GM19438 (cell line): Measurements from ENCODE around the gene THAP4.
"Not testable (repeated sequence)": the region's sequence is repeated elsewhere in the genome, so short reads cannot be mapped to it uniquely, and the experiment has no call there.

Experiments used
- ATAC-seq: cut with Tn5 transposase; IDR thresholded peaks from one replicate; pipeline ENCODE4 v1.9.1; 2021; ENCODE audit warnings: low read depth; ENCODE audit not compliant: unreplicated experiment

THAP4 gene

DNA sequence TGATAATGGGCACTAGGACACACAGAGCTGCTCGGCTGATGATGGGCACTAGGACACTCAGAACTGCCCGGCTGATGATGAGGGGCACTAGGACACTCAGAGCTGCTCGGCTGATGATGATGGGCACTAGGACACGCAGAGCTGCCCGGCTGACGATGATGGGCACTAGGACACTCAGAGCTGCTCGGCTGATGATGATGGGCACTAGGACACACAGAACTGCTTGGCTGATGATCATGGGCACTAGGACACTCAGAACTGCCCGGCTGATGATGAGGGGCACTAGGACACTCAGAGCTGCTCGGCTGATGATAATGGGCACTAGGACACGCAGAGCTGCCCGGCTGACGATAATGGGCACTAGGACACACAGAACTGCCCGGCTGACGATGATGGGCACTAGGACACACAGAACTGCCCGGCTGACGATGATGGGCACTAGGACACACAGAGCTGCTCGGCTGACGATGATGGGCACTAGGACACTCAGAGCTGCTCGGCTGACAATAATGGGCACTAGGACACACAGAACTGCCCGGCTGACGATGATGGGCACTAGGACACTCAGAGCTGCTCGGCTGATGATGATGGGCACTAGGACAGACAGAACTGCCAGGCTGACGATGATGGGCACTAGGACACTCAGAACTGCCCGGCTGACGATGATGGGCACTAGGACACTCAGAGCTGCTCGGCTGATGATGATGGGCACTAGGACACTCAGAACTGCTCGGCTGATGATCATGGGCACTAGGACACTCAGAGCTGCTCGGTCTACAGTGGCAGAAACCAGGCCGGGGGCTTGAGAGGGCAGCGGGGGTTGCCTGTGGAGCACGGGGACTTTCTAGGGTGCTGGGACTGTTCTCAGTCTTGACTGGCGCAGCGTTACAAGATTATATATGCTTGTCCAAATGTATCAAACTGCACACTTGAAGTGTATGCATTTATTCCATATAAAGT lies 46.2 kb downstream of the THAP4 start:
- not testable (repeated sequence) for ATAC-seq

DNA sequence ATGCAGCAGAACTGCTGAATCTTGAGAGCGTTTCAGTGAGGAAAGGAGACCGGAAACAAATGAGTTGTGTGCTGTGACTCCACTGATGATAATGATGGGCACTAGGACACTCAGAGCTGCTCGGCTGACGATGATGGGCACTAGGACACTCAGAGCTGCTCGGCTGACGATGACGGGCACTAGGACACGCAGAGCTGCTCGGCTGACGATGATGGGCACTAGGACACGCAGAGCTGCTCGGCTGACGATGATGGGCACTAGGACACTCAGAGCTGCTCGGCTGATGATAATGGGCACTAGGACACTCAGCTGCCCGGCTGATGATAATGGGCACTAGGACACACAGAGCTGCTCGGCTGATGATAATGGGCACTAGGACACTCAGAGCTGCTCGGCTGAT lies 47.1 kb downstream of the THAP4 start:
- ATAC-seq = not testable (repeated sequence)

DNA sequence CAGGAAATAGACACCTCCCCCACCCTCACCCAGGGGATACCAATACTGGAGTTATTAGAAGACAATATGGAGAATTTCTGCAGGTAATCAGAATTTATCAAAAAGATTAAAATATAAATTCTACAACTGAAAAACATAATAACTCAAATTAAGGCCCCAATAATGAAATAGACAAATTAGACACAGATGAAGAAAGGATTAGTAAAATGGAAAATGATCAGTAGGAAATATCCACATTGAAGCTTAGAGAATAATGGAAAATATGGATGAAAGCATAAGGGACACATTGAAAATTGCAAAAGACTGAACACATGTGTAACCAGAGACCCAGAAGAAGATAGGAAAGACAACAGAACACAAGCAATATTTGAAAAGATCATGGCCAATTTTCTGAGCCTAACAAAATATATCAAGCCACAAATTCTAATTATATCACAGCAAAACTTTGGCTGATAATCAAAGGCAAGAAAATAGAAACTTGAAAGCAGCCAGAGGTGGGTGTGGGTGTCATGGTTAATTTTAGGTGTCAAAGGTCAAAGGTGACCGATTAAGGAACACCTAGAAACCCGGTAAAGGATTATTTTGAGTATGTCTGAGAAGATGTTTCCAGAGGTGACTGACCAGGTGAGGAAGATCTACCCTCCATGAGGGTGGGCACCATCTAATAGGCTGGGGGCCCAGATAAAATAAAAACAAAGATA lies 50.2 kb downstream of the THAP4 start:
- ATAC-seq = no peak

DNA sequence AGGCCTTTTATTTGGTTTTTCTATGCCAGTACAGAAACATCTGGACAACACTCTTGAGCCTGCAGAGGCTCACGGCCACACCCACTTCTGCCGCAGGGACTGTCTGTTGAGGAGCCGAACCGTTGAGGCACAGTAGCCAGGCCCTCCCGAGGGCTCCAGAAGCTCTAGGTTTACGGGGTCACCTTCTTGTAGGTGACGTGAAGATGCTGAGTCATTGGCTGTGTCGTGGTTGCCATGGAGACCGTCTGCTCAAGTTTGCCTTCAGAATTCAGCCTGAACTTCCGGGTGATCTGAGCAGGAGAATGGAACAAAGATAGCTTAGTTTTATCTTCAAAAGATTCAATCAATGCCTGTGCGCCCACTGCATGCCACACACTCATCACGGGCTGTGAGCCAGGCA lies 52.5 kb downstream of the THAP4 start:
- no peak for ATAC-seq

DNA sequence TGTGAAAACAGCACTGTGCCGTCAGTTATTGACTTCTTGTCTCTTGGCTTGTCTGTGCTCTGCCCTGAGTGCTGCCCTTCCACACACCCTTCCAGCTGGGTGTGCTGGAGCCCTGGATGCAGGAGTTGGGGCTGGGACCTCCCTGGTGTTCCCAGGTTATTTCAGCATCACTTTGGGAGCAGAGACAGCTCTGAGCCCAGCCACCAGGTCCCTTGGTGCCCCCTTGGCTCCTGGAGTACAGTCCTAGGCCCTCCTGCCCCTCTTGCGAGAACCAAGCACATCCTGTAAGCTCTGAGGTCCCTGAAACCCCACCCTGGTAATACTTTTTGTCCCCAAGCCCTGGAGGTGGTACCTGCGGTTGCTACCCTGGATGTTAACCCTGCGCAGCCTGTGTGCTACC lies 54.2 kb downstream of the THAP4 start:
- ATAC-seq = no peak

DNA sequence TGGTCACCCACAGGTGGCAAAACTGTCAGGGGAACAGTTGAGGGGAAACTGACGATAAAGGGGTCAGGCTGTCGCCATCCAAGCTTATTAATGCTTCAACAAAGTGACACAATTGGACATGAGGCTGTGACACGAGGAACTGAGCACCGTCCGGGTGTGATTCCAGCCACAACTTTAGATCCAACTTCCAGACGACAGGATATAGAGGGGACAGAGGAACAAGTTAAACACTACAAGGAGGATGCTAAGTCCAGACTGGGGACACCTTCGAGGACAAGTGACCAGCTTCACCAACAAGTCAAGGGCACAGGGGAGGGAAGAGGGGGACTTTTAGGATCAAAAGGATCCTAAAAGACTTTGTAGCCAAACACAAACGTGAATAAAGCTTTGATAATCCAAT lies 54.6 kb downstream of the THAP4 start:
- no peak for ATAC-seq

DNA sequence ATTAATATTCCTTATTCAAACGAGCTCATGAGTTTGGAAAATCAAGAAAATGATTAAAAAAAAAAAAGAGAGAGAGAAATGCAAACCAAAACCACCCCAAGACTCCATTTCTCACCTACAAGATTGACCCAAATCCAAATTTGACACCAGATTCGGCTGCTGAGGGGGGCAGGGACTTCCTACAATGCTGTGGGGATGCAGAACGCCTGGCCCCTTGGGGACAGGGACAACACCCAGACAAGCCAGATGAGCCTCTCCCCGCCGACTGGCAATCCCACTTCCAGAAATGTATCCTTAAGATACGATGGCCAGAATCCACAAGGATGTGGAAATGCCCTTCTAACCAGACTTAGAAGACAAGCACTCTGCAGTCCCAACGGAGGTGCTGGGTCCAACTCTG lies 57.7 kb downstream of the THAP4 start:
- ATAC-seq = no peak

DNA sequence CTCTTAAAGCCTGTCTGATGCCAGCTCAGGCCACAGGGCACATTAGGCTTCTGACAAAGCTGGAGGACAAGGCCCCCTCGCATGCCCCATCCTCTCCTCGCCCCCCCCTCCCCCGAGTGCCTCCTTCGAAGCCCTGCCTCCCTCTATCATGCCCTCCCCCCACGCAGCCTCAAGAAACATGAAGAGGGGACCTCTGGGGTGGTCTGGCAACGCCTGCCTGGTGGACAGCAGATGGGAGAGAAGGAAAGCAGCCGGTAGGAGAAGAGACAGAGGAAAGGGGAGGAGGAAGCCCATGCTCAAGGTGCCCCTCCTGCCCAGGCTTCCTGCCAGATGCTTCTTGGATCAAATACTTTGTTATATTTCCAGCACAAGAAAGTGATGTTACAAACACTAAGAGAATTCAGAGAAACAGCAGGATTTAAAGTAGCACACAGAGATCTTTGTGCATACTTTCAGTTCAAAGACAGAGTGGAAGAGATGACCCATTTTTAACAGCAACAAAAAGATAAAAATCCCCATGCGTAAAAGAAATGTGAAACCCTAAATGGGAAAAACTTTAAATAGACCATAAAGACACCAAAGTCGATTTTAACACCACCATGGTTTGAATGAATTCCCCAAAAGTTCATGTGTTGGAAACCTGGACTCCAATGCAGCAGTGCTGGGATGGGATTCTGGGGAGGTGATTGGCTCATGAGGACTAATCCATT lies 59.4 kb downstream of the THAP4 start:
- no peak for ATAC-seq

DNA sequence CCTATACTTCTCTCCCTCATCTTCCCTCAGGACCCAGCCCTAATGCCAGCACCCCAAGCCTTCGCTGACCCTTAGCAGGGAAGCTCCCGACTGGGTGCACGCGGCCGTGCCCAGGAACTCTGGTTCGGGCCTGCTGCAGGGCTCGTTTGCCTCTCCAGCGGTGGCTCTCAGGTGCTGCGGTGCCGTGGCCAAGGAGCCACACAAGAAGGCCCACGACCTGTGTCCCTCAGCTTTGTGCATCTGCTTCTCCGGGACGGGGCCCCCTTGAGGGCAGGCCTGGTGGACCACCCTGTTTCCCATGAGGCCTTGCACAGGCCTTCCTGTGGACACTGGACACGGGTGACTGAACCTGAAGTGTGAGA lies 60.7 kb downstream of the THAP4 start:
- no peak for ATAC-seq

DNA sequence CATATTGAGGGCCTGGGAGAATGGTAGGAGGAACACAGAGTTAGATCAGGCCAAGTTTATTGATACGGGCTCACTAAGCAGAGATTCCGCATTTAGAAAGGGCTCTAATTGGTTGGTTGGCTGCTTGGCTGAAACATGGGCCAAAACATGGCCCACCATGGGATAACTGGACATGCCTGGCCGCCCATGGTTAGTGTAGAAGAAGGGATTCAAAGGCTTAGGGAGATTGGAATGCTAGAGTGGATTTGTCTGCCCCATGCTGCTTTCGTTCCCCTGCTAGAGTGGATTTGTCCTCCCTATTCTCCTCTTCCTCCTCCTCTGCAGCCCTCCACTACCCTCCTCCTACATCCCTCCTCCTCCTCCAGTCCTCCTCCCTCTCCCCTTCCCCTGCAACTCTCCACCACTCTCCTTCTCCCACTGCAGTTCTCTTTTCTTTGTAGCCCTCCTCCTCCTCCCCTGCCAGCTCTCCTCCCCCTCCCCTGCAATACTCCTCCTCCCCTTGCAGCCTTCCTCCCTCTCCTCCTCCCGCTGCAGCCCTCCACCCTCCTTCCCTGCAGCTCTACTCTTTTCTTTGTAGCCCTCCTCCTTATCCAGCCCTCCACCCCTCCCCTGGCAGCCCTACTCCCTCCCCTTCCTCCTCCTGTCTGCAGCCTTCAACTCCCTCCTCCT lies 61.2 kb downstream of the THAP4 start:
- ATAC-seq = no peak

DNA sequence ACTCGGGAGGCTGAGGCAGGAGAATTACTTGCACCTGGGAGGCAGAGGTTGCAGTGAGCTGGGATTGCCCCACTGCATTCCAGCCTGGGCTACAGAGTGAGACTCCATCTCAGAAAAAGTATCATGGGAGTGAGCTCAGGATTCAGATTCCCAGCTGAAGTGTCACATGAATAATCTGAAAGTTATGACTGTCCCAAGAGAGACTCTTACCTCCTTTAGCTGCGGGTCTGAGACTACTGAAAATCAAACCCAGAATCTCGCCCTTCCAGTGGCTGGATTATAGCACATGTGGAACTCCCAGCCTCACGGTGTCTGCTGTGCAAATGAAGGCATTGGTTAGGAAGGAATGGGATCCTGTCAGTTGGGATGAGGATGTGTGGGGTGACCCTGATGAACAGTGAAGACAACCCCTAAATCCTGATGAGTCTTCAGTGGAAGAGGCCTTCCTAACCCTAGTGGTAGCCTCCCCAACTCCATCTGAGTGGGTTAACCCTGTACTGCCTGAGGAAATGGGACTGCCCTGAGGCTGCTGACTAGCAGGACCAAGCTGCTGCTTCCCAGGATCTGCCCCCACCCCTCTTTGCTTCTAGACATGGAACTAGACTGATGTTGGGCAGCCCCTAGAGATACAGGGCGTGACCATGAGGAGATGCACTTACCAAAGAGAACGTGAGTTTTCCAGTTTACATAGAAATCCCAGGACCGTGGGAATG lies 61.9 kb downstream of the THAP4 start:
- no peak for ATAC-seq

DNA sequence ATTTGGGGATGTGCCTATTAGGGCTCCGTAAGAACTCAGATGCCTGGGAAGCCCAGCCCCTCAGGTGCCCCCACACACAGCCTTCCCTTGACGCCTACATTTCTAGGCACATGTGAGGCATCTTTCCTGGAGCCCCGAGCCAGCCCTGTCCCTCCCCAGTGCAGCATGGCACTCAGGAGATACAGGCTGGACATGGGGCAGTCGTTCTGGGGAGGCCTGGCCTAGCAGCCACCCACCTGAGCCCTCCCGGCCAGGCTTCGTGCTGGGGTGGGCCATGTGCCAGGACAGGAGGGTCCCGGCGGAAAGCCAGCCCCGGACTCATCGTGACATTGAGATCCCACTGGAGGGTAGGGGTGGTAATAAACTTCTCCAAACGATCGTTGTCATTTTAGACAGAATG lies 63.2 kb downstream of the THAP4 start:
- no peak for ATAC-seq

DNA sequence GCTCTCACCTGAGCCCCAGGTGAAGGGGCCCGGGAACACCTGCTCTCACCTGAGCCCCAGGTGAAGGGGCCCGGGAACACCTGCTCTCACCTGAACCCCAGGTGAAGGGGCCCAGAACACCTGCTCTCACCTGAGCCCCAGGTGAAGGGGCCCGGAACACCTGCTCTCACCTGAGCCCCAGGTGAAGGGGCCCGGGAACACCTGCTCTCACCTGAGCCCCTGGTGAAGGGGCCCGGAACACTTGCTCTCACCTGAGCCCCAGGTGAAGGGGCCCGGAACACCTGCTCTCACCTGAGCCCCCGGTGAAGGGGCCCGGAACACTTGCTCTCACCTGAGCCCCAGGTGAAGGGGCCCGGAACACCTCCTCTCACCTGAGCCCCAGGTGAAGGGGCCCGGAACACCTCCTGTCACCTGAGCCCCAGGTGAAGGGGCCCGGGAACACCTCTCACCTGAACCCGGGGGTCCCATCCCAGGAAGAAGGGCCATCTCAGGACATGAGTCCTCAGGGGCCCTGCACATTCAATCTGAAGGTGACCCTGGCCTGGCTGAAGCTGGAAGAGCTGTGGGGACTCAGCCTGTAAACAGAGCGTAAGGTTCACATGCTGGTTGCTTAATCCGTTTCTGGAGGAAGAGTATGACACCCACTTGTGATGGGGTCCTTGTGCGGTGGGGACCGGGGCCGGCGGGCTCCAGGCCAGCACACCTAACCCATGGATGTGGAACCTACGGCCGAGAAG lies 63.9 kb downstream of the THAP4 start:
- ATAC-seq = not testable (repeated sequence)

DNA sequence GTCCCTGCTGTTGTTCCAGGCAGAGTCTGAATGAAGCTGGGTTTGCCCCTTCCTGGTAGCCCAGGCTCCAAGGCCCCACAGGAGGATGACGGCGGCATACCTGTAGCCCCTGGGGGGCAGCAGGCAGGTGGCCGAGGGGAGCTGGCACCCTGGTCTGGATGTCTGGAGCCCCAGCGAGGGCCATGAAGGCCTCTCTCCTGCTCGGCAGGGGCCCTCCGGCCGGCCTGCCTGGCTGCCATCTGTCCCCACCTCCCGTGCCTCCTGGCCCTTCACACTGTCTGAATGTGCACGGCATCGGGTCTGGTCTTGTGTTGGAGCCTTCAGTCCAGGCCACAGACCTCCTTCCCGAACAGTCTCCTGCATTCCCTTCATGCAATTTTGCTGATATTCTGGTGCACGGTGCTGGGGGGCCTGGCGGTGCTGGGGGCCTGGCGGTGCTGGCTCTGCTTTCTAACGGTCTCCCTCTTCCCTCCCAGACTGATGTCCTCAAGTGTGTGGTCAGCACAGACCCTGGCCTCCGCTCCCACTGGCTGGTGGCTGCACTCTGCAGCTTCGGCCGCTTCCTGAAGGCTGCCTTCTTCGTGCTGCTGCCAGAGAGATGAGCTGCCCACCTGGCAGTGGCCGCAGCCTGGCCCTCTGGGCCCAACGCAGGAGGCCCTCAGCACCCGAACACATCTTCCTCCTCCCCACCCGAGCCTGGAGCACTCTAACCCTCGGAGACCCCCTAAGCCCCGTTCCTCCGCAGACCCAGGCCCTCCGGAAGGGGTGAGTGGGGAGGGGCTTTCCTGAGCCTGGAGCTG lies 64.9 kb downstream of the THAP4 start:
- no peak for ATAC-seq

DNA sequence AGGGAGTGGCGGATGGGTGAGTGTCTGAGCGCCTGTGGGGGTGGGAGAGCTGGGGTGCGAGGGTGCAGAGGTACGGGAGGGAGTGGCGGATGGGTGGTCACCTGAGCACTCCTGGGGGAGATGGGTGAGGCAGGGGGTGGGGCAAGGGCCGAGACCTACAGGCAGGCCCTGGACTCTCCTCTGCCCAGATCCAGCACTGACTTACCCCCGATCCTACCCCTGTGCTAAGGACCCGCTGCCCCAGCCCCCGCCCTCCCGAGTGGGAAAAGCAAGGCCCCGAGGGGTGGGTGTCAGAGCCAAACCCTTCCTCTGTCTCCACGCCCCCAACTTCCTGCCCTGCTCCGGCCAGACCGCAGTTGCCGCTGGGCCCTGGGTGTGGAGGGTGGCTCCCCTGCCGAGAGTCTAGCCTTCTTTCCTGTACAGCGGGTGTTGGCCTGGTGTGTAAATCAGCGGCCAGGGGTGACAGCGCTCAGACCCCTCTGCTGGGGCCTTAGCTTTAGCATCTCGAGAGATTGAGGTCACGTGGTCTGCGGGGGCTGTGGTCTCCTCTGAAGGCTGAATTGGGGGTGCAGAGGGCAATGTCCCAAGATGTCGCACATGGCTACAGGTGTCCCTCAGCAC lies 65.9 kb downstream of the THAP4 start:
- ATAC-seq = no peak

DNA sequence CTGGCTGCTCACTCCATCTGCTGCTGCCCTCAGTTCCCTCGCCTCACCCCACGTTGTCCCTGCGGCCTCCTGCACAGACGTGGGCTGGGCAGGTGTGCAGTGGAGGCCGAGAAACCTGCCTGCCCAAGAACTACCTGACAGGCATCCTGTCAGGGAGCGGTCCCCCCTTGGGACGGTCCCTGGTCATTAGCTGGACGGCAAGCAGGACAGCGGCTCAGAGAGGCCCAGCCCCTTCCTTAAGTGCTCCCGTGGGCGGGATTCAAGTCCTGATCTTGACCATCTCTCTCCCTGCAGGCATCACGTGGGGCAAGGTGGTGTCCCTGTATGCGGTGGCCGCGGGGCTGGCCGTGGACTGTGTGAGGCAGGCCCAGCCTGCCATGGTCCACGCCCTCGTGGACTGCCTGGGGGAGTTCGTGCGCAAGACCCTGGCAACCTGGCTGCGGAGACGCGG lies 67.1 kb downstream of the THAP4 start:
- no peak for ATAC-seq

DNA sequence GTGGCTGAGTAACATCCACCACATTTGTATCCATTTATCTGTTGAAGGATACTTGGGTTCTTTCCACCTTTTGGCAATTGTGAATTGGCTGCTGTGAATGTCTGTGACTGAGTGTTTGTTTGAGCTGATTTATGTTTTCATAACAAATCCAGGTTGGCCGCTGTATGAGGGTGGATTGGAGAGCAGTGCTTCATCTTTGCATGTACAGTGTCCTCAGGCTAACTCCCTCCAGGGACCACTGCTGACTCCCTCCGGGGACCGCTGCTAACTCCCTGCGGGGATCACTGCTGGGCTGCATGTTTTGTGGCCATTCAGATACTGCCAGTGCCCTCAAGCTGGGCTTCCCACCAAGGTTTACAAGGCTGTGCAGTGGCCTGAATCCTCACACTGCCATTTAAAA lies 68.2 kb downstream of the THAP4 start:
- ATAC-seq = no peak

DNA sequence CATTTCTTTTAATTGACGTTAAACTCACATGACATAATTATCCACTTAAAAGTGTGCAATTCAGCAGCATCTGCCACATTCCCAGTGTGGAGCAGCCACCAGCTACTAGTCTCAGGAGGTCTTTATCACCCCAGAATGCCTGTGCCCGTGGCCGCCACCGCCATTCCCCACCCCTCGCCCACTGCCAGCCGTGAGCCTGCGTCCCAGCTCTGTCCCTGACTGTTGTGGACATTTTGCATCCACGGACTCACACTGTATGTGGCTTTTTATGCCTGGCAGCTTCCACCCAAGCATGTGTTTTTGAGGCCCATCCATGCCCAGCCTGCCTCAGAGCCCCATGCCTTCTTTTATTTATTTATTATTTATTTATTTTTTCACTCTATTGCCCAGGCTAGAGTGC lies 69.2 kb downstream of the THAP4 start:
- ATAC-seq = no peak
